SU-DHL-6 (cell line): ENCODE data around the gene TTL.

Experiments
- EZH2phosphoT487 ChIP-seq: fragments of 200-600 bp; sonication (generic), shearing (Covaris generic); conservative IDR thresholded peaks from 2 replicates; pipeline ENCODE4 v1.6.1; 2018; ENCODE audit warnings: mild to moderate bottlenecking, antibody characterized with exemption, low read length, moderate library complexity, mixed read lengths
- TF ChIP-seq, protein P1 (sequence below): fragments of 200-600 bp; sonication (generic); IDR thresholded peaks from one replicate; pipeline ENCODE4 v1.5.1; 2017; ENCODE audit warnings: antibody characterized with exemption, mild to moderate bottlenecking, low read length, moderate library complexity; ENCODE audit not compliant: insufficient read depth, poor library complexity, severe bottlenecking

DNA sequence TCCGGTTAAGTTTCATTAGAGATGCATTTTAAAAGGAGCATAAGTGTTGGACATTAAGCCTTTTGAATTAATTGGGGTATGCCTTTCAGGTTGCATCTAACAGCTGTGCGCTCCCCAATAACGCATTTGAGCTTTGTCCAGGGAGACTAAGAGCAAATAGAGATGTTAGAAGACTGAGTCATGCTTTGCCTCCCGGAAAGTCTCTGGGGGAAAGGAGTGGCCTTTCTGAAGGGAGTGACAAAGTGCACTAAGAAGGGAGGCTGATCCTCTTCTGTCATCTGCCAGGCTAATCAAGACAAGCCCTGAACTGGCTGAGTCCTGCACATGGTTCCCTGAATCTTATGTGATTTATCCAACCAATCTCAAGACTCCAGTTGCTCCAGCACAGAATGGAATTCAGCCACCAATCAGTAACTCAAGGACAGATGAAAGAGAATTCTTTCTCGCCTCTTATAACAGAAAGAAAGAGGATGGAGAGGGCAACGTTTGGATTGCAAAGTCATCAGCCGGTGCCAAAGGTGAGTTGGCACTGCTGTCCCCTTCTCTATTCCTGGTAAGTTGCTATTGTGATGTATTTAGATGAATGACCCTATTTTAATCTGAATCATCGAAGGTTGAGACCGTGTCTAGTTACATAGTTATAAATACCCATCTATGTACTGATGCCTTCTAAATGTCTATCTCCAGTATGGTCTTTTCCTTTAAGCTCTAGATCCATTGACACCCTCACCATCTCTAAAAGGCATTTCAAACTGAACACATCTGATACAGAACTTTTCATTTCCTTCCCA lies 12.1 kb downstream of the TTL start:
- TF ChIP-seq, protein P1, sequence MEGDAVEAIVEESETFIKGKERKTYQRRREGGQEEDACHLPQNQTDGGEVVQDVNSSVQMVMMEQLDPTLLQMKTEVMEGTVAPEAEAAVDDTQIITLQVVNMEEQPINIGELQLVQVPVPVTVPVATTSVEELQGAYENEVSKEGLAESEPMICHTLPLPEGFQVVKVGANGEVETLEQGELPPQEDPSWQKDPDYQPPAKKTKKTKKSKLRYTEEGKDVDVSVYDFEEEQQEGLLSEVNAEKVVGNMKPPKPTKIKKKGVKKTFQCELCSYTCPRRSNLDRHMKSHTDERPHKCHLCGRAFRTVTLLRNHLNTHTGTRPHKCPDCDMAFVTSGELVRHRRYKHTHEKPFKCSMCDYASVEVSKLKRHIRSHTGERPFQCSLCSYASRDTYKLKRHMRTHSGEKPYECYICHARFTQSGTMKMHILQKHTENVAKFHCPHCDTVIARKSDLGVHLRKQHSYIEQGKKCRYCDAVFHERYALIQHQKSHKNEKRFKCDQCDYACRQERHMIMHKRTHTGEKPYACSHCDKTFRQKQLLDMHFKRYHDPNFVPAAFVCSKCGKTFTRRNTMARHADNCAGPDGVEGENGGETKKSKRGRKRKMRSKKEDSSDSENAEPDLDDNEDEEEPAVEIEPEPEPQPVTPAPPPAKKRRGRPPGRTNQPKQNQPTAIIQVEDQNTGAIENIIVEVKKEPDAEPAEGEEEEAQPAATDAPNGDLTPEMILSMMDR, result no peak
- no peak for TF ChIP-seq EZH2phosphoT487
